ENCODE results near the gene PRKCD.

The PRKCD gene

GRCh38 chr3:53186726-53187125 is 25.7 kb downstream of the PRKCD start:
- no peak overlapping the region for H3K27ac ChIP-seq
- no peak for DNase-seq (ENCODE audit: low read depth, low spot score)

GRCh38 chr3:53187430-53187829 is 26.4 kb downstream of the PRKCD start:
- no peak overlapping the region for H3K27ac ChIP-seq

GRCh38 chr3:53188136-53188685 is 27.2 kb downstream of the PRKCD start:
- no peak for DNase-seq (ENCODE audit: low read depth, low spot score)
- no peak overlapping the region for H3K27ac ChIP-seq

More at GRCh38 chr3:53187430-53187829, 26.4 kb downstream of the PRKCD start:
- DNase-seq (ENCODE audit: low read depth, low spot score) = no peak

- no peak for DNase-seq (ENCODE audit: low read depth, low spot score)
- no peak overlapping the region for H3K27ac ChIP-seq
These were observed 27.7 kb downstream of the PRKCD start for GRCh38 chr3:53188720-53189119.

- DNase-seq (ENCODE audit: low read depth, low spot score) = no peak
- no peak overlapping the region for H3K27ac ChIP-seq
These were observed 28.3 kb downstream of the PRKCD start for GRCh38 chr3:53189276-53189675.

GRCh38 chr3:53190659-53191058 is 29.6 kb downstream of the PRKCD start:
- no peak overlapping the region for H3K27ac ChIP-seq
- DNase-seq (ENCODE audit: low read depth, low spot score) = no peak

DNA sequence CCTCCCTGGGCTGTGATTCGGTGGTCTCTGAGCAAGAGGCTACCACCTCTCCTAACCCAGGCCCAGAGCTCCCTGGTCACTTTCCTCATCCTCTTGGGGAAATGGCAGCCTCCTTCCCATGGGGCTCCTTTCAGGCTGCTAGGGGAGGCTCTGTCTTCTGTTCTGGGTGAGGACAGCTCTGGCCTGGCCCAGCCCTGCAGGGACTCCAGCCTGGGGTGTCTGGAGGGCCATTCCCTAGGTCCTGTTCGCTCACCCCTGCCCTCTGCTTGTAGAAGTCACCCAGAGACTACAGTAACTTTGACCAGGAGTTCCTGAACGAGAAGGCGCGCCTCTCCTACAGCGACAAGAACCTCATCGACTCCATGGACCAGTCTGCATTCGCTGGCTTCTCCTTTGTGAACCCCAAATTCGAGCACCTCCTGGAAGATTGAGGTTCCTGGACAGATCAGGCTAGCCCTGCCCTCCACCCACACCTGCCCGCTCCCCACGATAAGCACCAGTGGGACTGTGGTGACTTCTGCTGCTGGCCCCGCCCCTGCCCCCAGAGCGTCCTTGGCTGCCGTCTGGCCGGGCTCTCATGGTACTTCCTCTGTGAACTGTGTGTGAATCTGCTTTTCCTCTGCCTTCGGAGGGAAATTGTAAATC is 30.9 kb downstream of the PRKCD start:
- no peak overlapping the region for H3K27ac ChIP-seq

GRCh38 chr3:53192608-53193007 is 31.6 kb downstream of the PRKCD start:
- peak overlapping the region; percentile 10 for H3K27ac ChIP-seq
- DNase-seq (ENCODE audit: low read depth, low spot score) = no peak

More for the DNA sequence above, 30.9 kb downstream of the PRKCD start:
- no peak for DNase-seq (ENCODE audit: low read depth, low spot score)

- H3K27ac ChIP-seq = no peak overlapping the region
- DNase-seq (ENCODE audit: low read depth, low spot score) = no peak
These were observed 32.6 kb downstream of the PRKCD start for GRCh38 chr3:53193466-53194209.

GRCh38 chr3:53194210-53195065 is 33.4 kb downstream of the PRKCD start:
- no peak overlapping the region for H3K27ac ChIP-seq
- no peak for DNase-seq (ENCODE audit: low read depth, low spot score)

DNA sequence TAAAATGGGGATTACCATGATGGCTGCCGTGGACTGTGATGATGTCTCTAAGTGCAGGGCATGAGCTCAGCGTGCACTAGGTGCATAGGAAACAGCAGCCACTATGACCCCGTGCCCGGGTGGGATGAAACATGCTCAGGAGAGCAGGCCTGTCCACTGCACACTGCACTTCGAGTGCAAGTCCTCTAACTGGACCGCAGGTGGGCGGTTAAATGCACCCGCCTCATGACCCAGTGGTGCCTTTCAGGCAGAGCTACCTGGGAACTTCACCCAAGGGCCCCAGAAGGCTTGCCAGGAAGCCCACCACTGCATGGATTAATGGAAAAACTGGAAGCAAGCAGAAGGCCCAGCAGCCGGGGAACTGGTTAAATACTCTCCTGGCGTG is 34.0 kb downstream of the PRKCD start:
- no peak for DNase-seq (ENCODE audit: low read depth, low spot score)

DNA sequence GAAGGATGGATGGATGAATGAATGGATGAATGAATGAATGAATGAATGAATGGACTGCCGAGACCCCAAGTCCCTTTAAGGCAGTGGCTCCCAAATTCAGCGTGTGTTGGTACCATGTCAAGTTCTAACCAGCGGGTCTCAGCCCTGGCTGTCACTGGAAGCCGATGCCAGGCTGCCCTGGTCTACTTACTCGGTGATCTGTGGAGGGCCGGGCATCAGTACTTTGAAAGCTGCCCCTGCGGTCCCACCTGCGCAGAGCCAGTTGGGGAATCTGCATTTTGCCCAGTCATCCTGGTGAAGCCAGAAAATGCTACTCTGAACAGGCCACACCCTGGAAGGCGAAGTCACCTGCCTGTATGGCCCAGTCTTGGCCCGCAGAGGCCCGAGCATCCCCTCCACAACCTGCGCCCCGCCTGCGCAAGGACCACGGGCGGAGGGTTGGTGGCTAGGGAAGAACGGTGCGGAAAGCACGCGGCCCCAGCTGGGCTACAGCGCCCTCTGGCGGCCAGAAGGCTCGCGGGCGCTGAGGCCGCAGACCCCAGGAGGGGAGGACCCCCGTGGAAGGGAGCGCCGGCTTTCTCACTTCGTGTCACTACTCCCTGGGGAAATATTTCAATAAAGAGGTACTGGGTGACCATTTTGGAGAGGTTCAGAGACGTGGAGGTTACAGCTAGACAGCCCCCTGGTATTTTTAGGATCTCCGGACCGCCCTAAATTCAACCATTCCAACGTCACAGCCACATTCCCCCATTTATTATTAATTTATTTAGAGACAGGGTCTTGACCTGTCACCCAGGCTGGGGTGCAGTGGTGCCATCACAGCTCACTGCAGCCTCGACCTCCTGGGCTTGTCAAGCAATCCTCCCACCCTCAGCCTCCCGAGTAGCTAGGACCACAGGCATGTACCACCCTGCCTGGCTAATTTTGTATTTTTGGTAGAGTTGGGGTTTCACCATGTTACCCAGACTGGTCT is 34.9 kb downstream of the PRKCD start:
- no peak overlapping the region for H3K27ac ChIP-seq
- no peak for DNase-seq (ENCODE audit: low read depth, low spot score)

More for the DNA sequence above, 34.0 kb downstream of the PRKCD start:
- no peak overlapping the region for H3K27ac ChIP-seq

GRCh38 chr3:53196575-53197407 is 35.8 kb downstream of the PRKCD start:
- H3K27ac ChIP-seq = no peak overlapping the region
- no peak for DNase-seq (ENCODE audit: low read depth, low spot score)

DNA sequence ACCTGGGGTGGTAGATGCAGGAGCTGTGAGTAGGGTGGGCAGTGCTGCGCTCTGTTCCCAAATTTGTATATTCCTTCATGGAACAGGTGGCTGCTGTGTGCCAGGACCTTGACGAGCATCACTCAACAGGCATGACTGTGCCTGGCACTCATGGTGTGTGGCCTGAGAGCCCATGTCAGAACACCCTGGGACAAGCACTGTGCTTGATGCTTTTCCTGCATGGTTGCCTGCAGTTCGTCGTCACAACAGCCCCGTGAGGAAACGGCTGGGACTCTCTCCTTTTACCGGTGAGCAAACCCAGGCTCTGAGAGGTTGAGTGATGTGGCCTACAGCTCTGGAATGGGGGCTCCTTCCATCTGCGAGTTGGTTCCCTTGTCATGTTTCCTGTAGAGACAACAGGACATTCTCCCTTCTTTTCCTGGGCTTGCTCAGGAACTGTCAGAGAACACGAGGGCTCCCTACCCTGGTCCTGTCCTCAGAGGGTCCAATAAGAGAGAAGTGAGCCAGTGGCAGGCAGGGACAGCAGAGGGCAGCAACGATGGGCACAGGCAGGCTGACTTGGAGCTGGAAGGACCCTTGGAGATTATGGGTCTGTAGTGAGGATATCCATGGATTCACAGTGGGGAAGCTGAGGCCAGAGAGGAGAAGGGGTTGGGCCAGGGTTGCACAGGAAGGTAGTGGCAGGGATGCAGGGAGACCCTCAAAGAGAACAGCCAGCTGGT is 37.4 kb downstream of the PRKCD start:
- DNase-seq (ENCODE audit: low read depth, low spot score) = no peak
- H3K27ac ChIP-seq = no peak overlapping the region

DNA sequence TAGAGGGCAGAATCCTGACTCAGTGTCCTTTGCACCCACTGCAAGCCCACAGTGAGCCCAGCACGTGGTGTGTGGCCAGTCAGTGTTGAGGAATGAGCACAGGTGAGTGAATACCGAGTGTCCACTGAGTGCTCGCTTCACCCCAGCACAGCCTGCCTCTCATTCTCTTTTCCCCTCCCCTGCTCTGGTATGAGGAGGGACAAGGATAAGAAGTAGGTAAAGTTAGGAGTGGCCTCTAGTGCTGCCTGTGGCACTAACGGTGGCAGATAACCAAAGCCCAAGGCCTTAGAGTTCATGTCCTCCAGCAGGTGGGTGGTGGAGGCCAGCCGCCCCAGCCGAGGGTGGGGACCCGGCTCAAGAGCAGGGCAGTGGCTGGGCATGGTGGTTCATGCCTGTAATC is 38.0 kb downstream of the PRKCD start:
- no peak for DNase-seq (ENCODE audit: low read depth, low spot score)
- H3K27ac ChIP-seq = no peak overlapping the region

- no peak overlapping the region for H3K27ac ChIP-seq
- no peak for DNase-seq (ENCODE audit: low read depth, low spot score)
These were observed 38.8 kb downstream of the PRKCD start for GRCh38 chr3:53199834-53200233.

DNA sequence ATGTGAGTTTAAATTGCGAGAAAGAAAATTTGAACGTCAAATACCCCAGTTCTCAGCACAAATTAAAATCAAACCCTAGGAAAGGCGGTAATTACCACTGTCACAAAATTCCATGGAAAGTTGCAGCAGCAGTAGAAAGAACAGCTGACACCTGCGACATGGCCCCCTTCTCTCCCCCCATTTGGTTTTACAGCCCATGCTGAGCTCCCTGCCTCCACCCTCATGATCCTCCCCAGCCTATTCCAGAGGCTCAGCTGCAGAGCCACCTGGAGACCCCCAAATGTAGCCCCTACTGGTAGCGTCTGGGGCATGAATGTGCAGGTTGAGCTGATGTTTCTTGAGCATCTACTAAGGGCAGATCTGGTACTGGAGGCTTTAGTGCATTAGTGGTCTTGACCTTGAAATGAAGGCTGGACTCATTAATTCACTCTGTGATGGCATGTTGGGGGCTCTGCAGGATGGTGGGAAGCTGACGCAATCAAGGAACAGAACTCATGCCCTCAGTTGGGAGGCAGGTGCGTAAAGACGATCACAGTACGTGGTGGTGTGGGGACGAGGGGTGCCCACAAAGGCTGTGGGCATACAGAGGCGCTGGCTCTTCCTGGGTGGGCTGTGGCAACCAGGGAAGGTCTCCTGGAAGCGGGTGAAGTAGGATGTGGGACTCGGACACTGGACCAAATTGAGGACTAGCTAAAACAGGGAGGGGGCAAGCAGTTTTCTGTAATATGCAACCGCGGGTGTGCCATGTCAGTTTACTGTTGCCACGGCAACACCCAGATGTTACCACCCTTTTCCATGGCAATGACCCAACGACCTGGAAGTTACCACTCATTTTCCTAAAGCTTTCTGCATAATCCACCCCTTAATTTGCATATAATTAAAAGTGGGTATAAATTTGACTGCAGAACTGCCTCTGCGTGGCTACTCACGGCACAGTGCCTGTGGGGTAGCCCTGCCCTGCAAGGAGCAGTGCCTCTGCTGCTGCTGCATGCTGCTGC is 39.8 kb downstream of the PRKCD start:
- DNase-seq (ENCODE audit: low read depth, low spot score) = no peak

More for the DNA sequence above, 39.8 kb downstream of the PRKCD start:
- no peak overlapping the region for H3K27ac ChIP-seq
